AG09309 (cell line): ENCODE measurements around the gene FXR2.

Experiments
- DNase-seq: peaks from one replicate; pipeline ENCODE4 v3.0.0-alpha.2; 2010; ENCODE audit warnings: low read depth
- H3K4me3 ChIP-seq: 2 replicates; pipeline ENCODE4 v1.5.1; 2011; ENCODE audit warnings: mild to moderate bottlenecking, low read depth, low read length, moderate library complexity; ENCODE audit not compliant: control insufficient read depth
- TF ChIP-seq, protein P1 (sequence below): IDR thresholded peaks from 2 replicates; pipeline ENCODE4 v1.5.1; 2011; ENCODE audit warnings: mild to moderate bottlenecking, low read depth, low read length, inconsistent platforms; ENCODE audit not compliant: insufficient read depth, control insufficient read depth; ENCODE audit errors: missing control alignments

Gene FXR2

DNA sequence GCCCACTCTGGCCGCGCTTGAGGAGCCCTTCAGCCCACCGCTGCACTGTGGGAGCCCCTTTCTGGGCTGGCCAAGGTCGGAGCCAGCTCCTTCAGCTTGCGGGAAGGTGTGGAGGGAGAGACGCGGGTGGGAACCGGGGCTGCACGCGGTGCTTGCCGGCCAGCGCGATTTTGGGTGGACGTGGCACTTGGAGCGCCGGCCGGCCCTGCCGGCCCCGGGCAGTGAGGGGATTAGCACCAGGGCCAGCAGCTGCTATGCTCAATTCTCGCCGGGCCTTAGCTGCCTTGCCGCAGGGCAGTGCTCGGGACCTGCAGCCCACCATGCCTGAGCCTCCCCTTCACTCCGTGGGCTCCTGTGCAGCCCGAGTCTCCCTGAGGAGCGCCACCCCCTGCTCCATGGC is 26.1 kb upstream of the FXR2 start:
- TF ChIP-seq, protein P1, sequence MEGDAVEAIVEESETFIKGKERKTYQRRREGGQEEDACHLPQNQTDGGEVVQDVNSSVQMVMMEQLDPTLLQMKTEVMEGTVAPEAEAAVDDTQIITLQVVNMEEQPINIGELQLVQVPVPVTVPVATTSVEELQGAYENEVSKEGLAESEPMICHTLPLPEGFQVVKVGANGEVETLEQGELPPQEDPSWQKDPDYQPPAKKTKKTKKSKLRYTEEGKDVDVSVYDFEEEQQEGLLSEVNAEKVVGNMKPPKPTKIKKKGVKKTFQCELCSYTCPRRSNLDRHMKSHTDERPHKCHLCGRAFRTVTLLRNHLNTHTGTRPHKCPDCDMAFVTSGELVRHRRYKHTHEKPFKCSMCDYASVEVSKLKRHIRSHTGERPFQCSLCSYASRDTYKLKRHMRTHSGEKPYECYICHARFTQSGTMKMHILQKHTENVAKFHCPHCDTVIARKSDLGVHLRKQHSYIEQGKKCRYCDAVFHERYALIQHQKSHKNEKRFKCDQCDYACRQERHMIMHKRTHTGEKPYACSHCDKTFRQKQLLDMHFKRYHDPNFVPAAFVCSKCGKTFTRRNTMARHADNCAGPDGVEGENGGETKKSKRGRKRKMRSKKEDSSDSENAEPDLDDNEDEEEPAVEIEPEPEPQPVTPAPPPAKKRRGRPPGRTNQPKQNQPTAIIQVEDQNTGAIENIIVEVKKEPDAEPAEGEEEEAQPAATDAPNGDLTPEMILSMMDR, result no peak
- H3K4me3 ChIP-seq, result no peak overlapping the region
- DNase-seq, result no peak

DNA sequence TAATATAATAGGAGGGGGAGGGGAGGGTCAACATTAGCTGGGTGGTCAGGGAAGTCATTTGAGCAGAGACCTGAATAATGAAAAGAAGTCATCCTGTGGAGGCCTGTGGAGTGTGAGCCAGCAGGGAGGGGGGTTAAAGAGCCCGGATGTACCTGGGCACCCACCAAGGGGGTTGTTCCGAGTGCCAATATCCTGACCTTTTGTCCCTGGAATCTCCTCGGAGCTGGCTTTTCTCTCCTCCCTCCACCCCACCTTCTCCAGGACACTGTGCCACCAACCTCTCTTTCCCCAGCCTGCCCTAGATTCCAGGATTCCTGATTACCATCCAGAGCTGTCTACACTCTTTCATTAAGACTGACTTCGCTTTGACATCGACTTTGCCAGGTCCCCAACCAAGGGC is 21.5 kb upstream of the FXR2 start:
- no peak overlapping the region for H3K4me3 ChIP-seq
- TF ChIP-seq, protein P1, result no peak
- no peak for DNase-seq

DNA sequence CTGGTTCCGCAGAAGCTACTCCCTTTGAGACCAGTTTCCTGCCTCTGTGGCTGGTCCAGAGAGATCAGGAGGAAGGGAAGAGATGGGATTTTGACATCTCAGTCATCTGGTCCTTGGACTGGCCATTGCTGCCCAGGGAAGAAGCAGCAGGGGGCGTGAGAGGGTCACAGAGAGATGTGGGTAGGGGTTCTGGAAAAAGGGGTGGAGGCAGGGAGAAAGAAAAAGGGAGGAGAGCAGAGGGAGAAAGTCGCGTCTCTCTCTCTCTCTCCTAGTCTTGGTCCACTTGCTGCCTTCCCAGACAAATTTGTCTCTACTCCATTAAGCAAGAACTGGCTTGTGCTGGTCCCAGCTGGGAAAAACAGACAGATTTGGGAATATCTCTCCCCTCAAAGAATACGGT is 19.7 kb upstream of the FXR2 start:
- TF ChIP-seq, protein P1, result peak; percentile 61
- no peak overlapping the region for H3K4me3 ChIP-seq
- no peak for DNase-seq

DNA sequence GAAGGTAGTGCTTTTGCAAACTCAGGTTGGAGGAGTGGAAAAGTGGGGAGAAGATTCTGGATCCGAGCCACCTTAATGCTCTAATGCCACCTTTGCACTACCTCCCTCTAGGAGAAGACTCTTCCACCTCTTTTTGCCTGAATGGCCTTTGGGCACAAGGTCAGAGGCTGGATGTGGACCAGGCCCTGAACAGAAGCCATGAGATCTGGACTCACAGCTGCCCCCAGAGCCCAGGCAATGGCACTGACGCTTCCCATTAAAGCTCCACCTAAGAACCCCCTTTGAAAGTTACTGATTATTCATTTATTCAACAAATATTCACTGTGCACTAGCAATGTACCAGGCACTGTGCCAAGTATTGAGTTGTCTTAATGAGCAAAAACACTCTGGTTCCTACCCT is 18.4 kb upstream of the FXR2 start:
- TF ChIP-seq, protein P1, result no peak
- DNase-seq, result no peak
- H3K4me3 ChIP-seq, result no peak overlapping the region

DNA sequence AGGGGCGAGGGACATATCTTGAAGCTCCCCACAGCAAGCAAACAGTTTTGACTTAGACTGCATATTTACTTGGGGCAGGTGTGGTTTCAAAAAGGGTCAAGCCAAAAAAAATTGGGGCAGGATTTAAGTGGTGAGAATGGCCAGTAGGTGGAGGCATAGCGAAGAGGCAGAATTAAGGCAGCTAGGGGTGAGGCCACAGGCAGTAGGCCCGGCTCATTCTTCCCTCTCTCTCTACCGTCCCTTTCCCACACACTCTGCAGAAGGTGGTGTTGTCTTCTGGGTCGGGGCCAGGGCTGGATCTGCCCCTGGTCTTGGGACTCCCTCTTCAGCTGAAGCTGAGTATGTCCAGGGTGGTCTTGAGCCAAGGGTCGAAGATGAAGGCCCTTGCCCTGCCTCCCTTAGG is 17.8 kb upstream of the FXR2 start:
- DNase-seq, result no peak
- TF ChIP-seq, protein P1, result peak; percentile 68

DNA sequence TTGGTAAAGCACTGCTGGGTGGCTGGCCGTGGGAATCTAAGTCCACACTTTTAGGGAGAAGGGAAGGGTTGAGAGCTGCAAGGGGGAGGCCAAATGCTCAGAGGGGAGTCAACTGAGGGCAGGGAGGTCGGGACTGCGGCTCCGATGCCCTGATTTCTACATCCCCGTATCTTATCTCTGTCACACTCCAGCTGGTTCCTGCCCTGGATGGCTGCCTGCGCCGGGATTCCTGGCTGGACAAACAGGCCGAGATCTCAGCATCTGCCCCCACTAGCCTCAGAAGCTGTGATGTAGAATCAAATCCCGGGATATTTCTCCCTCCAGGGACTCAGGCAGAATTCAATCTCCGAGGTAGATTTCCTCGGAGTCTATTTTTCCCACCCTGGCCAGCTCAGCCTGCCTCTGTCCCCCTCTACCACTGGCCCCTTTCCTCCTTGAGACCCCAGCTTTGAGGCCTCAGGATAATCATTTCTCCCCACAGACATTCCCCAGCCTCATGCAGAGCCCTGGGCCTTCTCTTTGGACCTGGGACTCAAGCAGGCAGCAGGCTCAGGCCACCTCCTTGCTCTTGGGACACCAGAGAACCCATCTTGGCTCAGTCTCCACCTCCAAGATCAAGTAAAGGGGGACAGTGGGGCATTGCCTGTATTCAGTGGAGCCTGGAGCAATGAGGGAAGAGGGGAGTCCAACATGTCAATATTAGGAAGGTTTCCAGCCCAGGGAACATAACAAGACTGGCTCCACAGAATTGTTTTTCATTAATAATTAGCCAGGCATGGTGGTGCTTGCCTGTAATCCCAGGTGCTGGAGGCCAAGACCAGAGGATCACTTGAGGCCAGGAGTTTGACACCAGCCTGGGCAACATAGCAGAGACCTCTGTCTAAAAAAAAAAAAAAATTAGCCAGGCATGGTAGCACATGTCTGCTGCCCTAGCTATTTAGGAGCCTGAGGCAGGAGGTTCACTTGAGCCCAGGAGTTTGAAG is 17.0 kb upstream of the FXR2 start:
- no peak for DNase-seq
- no peak overlapping the region for H3K4me3 ChIP-seq
- TF ChIP-seq, protein P1, result no peak

More for the DNA sequence above, 17.8 kb upstream of the FXR2 start:
- no peak overlapping the region for H3K4me3 ChIP-seq
